HG03039 (cell line): ENCODE data around the gene PPP1CA.

Experiments used
- ATAC-seq: cut with Tn5 transposase; IDR thresholded peaks from one replicate; pipeline ENCODE4 v1.9.1; 2021; ENCODE audit warnings: mild to moderate bottlenecking, moderate library complexity; ENCODE audit not compliant: unreplicated experiment

PPP1CA gene

DNA sequence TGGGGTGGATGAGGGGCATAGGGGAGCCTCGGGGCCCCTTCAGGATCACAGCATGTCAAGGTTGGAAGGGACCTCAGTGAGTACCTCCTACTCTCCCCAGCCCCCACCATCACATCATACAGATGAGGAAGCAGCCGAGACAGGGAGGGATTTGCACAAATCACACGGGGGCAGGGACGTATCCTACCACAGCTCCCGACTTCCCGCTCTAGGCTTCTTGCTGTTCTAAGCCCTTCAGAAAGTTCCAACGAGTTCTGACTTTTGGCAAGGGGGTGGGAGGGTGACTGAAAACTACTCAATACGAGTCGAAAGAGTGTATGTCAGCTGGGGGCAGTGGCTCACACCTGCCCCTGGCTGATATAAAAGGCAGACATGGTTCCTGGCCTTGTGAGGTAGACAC is 14.6 kb downstream of the PPP1CA start:
- ATAC-seq = no peak

DNA sequence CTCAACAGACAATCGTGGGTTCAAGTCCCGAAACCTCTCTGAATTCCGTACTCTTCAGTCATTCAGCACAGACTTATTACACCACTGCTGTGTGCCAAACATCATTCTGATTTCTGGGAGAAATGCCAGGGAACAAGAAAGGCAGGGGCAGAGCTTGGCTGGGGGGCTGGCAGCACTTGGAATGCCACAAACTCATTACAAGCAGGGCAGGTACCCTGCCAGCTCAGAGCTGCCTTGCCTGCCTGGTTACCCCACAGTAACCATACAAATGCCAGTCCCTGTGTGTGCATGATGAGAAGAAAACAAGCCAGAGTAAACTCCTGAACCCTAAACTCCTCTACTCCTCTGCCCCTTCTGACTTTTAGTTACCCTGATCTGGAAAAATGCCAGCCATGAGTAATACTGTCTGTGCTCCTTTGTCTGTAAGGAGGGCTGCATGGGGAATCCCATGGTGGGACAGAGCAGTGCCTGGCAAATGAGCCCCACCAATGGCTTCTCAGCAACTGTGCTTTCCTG is 16.7 kb downstream of the PPP1CA start:
- no peak for ATAC-seq

DNA sequence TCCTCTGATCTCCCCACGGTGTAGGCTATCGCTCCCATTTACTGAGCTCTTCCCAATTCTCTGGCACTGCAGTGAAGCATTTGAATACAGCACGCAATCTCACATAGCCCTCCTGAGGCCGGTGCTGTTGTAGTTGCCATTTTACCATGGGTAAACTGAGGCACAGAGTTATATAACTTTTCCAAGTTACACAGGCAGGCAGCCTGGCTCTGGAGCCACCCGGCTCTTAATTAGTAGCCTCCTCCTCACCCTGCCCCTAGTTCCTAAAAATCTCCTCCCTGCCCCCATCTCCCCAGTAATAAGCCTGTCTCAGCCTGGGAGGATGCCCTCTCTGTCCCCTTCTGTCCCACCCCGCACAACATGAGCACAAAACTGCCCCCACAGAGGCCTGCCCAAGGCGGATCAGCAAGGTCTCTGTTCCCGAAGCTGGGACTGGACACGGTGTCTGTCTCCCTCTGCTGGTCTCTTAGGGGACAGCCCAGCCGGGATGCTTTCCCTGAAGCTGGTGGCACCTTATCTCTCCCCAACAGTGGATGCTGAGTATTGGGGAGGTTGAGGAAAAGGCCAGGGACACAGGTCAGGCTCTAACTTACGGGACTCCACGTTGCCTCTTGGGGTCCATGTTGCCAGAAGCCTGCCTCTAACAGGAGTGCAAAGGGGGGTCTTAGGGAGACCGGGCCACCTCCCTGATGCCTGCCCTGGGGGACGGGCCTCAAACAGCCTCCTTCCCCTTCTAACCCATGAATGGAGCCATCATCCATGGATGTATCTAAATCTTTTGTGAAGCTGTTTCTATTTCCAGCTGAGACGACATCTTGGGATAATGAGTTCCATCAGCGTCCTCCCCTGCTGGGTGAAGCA is 19.2 kb downstream of the PPP1CA start:
- ATAC-seq = no peak

DNA sequence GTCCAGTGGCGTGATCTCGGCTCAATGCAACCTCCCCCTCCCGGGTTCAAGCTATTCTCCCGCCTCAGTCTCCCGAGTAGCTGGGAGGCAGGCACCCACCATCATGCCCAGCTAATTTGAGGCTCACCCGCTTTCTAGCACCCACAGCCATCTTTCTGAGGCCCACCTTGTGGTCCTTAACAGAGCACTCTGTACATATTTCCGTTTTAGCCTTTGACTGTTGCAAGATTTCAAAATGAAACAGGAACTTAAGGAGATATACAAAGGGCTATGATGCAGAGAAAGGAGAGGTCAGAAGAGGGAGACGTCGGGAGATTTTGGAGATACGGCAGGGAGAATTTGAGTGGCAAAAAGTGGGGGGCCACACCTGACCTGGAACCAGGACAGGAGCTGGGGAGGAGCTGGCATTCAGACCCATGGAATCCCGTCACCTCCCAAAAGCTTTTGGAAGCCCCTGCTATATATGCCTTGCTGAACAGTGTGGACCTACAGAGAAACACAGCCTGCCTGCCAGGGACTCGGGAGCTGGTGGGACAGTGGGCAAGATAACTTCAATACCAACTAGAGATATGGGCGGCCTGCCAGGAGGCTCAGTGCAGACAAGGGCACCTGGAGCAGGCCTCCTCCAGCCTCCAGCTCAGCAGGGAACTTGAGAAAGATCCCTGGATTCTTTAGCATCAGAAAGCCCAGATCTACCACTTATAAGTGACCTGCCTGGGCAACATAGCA is 20.2 kb downstream of the PPP1CA start:
- no peak for ATAC-seq

DNA sequence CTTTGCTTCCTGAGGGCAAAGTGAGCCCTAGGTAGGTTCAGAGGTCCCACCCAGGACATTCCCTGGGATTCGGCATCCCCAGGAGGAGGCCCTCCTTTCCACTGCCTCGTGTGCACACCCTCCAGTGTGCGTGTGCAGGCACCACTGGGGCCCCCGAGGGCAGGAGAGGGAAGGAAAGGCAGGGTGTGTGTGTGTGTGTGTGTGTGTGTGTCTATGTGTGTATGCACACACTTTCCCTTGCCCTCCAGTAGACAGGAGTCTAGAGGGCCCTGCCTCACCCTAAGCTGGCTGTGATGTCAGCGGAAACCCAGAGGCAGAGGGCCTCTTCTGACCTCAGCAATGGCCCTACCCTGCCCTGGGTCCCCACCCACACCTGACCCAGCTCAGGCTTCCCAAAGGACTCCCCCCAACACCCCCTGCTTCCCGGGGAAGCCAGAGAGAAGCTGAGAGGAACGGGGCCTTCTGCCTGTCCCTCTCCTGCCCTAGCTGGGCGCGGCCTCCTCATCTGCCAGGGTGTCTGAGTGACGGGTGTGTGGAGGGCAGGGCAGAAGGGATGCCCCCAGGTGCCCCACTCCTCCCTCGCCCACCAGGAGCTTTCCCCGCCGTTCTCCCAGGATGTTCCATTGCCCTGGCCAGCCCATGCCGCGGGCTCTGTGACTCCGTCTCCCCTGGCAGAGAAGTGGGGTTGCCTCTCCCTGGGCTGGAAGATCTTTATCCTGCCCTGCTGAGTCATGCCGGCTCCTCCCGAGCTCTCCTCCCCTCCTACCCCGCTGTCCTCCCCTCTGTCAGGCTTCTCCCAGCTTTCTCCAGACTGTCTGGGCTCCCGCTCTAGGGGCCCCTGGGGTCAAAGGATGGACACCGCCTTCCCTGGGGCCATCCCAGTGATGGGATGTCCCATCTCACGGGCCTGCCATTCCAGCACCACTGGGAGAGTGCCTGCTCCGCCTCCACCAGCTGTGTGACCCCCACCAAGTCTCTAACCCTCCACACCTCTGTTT is 22.3 kb downstream of the PPP1CA start:
- ATAC-seq = no peak

DNA sequence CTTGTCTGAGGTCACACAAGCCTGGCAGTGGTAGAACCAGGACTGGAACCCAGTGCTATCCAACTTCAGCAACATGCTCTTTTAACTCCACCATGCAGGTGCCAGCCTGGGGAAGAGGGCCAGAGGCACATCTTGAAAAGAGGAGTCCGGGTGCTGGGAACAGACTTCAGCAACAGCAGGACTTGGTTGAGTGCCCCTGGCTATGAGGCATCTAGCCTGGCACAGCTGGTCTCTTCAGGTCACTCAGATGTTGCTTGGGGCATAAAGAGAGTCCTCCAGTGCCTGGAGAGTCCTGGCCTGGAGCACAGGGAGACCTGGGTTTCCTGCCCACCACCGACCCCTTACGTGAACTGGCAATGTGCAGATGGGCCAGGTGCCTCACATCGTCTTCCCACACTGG is 23.1 kb downstream of the PPP1CA start:
- no peak for ATAC-seq

DNA sequence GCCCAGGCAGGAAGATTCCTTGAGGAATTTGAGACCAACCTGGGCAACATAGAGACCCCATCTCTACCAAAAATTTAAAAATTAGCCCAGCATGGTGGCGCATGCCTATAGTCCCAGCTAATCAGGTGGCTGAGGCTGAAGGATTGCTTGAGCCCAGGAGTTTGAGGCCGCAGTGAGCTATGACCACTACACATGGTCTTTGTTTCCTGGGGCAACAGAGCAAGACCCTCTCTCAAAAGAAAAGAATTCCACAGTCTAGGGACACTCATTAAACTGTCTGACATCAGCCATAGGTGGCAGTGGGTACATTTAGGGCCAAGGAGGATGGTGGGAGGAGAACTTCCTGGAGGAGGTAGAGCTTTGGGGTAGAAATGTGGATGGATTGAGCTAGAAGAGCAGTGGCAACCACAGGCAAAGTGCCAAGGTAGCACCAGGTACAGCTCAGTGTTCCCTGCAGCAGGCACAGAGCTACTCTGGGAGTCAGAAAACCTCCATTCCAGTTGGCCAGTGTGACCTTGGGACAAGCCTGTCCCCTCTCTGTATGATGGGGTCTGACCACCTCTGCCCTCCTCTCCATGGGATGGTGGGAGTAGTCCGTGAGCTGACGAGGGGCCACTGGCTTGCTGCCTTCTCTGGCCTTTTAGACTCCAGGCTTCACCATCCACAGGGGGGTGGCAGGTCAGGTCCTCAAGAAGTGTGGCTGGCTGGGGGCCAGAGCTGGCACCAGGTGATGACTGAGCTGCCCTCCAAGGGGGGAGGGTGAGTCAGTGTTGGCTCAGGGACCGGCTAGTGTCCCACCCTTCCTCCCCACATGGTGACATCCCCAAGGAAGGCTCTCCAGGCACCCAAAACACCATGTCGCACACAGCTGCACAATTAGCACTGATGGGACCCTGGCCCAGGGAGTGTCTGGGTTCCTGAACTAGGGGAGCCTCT is 24.5 kb downstream of the PPP1CA start:
- ATAC-seq = no peak

DNA sequence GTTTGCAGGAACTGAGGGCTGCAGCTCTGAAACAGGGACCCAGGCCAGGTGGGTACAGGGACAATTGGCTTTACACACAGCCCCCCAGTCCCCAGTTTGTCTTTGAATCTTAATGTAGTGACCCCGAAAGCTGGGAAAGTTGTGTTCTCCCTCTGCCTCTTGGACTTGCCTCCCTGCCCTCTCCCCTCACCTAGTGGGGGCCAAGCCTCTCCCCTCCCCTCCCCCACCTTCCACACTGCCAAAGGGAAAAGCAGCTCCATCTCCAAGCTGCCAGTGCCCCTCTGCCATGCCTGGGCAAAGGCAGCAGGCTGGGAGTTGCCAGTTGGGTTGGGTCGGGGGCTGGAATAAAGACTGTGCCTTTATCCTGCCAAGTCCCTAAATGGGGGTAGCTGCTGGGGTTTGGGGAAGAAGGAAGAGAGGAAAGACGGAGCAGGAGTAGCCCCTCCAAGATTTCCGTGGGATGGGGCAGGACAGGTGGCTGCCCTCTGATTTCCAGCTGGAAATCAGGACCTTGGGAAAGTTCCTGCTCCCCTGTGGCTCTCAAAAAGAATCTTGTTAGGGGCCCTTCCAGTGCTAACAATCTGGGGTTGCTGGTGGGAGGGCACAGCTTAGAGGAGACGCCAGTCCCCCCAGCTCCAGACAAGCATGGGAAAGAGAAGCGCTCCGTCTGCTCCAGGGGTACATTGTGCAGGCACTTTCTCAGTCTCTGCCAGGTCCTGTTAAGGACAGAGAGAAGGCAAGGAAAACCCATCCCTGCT is 25.4 kb downstream of the PPP1CA start:
- ATAC-seq = no peak

DNA sequence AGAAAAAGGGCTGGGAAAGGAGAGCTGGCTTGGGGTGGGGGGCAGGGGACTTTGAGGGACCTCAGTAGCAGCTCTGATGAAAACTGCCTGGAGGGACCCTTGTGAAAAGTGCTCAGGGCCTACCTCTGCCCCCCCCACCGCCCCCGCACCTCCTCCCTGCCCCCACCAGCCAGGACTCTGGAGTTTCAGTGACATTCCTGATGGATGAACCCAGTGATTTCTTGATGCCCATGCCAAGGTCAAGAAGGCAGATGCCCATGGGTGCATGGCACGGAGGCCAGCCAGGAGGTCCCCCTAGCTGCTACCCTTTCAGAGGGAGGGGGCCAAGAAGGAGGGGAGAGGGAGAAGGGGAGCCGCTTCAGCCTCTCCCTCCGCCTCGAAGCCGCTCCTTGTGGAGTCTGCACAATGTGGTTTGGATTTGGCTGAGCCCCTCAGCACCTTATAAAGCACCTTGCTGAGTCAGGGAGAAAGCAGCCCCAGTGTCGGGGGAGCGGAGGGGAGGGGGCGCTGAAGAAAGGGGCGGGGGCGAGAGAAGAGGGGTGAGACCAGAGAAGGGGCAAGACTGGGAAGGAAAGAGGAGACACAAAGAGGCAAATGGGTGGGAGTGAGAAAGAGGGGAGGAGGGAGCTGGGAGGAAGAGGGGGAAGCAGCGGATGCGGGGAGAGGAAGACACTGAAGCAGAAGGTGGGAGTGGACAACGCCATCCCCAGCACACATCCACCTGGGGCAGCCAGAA is 26.2 kb downstream of the PPP1CA start:
- ATAC-seq = no peak

DNA sequence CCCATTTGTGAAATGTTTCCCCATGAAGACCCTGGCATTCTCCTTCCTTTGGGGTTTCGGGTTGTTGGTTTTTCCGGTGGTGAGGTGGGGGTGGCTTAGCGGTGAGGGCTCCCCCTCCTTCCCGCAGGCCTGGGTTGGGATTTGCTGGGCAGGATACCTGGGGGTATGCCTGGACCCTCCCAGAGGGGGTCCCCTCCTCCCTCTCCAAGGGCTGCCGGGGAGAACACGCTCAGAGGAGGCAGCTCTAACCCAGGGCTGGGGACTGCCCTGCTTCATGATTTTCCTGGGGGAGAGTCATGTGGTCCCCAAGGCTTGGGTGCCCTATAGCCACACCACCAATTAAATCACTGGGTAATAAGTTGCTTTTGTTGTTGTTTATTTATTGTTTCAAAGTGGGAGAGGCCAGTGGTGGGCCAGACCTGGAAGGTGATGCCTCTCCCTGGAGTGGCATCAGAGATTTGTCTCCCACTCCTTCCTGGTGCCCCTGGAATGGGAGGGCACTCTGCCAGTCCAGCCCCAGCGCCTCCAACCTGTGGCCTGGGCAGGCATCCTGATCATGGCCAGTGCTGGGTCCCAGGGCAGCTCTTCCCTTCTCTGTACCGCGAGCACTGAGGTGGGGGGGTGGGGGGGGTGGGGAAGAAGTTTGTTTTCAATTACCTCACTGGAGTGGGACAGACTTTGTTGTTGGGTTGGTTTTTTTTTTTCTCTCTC is 26.9 kb downstream of the PPP1CA start:
- no peak for ATAC-seq

DNA sequence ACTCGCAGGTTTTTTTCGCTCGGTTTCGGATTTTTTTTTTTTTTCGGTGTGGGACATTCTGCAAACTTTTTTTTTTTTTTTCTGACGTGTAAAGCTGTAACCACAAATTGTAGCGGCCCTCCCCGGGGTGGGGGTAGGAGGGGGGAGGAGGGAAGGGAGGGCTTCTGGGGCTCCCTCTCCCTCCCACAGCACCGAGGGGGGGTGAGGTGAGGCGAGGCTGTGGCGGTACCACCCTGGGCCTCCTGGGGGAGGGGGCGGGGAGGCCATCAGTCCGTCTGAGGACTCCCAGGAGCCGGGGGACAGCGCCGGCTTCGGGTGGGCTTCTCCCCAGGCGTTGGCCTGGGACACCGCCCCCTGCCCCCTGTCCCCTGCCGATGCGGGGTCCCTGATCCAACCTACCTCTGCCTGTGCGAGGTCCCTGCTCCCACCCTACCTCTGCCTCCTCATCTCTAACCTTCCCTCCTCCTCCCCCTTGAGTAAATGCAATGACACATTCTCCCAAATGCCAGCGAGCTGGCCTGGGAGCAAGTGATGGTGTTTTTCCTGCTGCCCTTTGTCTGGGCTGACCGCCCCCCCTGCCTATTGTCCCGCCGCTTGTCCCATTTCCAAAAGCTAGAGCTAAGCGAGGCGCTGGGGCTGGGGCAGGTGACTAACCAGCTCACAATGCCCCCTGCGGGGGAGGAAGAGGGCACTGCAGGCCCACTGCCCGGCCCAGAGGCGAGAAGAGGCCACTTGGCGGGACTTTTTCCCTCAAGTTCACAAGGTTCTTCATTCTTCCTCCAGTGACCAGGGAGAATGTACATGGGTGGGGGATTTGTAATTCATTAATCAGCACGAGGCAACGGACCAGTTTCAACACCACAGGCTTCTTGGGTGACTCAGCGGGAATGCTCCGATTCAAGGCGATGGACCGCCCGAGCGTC is 27.7 kb downstream of the PPP1CA start:
- no peak for ATAC-seq

DNA sequence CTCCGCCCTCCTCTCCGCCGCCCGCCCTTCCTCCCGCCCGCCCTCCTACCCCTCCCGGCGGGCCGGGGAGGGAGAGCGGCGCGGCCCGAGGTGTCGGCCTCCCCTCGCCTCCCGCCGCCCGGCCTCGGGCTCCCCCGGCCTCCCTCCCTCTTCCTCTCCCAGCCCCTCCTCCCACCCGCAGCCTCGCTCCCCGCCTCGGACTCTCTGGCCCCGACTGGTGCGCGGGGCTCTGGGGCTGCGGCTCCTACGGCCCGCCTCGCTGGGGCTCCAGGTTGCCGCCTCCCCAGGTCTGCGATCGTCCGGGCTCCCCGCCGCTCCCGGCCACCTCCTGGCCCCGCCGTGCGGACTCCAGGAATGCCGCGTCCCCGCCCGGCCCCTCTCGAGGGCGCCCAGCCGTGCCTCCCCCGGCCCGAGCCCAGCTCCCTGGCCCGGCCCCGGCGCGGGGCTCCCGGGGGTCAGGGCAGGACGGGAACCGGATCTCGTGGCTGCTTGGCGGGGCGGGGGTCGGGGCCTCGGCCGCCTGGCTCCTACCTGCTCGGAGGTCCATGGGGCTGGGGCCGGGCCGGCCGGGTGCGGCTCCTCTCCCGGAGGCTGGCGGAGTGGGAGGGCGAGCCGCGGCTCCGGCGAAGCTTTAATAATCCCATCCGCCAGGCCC is 28.5 kb downstream of the PPP1CA start, which contains the start of gene CLCF1:
Gene CLCF1 (minus strand): TSS at position 606 of the 655 bp plus-strand sequence. CDS start 59 bp downstream, at position 547.
- no peak for ATAC-seq

DNA sequence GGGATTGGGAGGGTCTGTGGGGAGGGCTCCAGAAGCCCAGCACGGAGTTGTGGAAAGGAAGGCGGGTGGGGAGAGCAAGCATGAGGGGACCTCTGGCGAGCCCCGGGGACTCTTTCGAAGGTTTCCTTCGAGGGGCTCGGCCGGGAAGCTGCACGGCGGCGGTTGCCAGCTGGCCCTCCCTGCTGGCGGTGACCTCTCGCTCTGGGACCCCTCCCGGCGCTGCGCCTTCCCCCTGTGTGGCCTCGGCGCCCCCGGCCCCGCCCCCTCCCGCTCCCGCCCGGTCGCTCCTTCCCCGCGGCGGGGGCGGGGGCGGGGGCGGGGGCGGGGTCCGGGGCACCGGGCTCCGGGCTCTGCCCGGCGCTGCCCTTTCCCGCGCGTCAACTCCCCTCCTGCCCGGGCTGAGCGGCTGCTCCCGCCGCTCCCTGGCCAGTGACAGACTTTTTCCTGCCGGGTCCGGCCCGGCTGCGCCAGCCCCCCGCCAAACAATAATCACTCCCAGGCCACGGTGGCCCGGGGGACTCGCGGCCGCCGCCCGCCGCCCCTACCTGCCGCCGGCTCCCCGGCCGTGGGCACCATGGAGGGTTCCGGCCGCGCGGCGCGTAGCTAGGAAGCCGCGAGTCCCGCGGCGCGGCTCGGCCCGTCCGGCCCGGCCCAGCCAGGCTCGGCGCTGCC is 29.2 kb downstream of the PPP1CA start:
- no peak for ATAC-seq

DNA sequence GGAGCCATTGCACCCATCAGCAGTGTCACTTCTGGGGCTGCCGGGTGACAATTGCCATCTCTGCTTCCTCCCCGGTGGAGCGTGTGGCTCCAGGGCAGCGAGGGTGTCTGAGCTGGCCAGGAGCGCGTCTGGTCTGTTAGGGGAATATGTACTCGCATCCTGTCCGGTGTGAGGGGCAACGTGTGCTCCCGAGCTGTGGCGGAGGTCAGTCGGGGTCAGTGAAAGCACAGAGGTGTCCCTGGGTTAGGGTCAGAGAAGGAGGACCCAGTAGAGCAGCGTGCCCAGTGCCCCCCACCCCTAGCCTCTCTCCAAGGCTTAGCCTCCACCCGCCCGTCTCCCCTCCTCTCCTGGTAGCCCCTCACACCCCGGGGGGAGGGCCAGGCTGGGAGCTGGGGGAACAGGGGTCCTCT is 29.7 kb downstream of the PPP1CA start:
- ATAC-seq = no peak

DNA sequence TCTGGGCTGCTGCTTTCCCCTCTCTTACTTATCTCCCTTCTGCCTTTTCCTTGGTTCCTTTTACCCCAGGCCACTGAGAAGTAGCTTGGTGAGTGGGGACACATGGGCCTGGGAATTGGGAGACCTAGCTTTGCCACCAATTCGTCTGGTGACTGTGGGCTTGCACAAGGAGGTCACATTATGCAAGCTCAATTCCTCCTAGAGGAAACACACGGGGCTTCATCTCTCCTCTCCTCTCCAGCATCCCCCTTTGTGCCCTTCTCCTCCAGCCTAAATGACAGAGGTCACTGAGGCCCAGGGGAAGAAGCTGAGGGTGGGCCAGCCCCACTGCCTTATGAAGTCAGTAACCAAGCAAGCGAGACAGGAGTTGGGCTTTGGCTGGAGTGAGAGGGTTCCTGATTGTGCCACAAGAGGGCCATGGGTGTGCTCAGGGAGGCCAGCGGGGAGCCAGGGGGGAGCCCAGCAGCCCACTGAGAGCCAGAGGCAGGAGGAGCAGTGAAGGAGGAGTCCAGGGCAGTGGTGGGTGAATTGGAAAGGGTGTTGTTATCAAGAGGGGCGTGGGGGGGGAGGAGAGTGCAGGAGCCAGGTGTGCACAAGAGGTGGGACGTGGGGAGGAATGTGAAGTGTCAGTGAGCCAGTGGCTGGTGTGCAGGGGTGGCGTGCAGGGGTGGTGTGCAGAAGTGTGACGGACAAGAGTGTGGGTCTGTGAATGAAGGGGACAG is 30.3 kb downstream of the PPP1CA start:
- no peak for ATAC-seq
